Activated CD8-positive, alpha-beta memory T cell treated with anti-CD3 and anti-CD28 coated beads for 48 hours (primary cell): ENCODE results near the gene YBEY.
A peak's percentile ranks its signal among the peaks of the same experiment; 100 is the strongest.

Source experiments
- DNase-seq, 3 experiments: peaks; one replicate each; pipeline ENCODE4 v3.0.0-alpha.2; 2020; ENCODE audit warnings: low read depth in 2 of 3, low spot score in 2 of 3

Gene YBEY

GRCh38 chr21:46325073-46325912 lies 39.2 kb downstream of the YBEY start:
- peak; percentile 6 to 39 (median 12) for DNase-seq

DNA sequence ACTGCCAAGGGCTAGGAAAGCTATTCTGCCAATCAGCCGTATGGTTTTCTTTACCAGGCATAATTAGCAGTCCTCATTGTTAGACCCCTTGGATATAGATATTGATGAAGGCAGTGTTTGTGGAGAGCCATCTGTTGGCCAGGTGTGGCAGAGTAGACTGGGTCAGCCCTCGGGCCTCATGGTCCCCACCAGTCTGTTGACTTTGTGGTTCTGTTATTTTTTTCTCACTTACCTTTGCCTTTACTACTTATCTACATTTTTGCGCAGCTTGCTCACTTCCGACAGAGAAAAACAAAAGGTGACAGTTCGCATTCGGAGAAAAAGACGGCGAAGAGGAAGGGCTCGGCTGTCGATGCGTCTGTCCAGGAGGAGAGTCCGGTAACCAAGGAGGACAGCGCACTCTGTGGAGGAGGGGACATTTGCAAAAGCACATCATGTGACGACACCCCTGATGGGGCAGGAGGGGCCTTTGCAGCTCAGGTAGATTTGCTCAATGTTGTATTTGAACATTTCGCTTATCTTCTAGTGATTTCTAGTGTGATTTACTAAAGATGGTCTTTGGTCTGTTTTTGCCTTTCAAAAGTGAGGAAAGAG lies 40.1 kb downstream of the YBEY start:
- DNase-seq: no peak

- DNase-seq: no peak
Observed at GRCh38 chr21:46327711-46328110, 41.6 kb downstream of the YBEY start.

DNA sequence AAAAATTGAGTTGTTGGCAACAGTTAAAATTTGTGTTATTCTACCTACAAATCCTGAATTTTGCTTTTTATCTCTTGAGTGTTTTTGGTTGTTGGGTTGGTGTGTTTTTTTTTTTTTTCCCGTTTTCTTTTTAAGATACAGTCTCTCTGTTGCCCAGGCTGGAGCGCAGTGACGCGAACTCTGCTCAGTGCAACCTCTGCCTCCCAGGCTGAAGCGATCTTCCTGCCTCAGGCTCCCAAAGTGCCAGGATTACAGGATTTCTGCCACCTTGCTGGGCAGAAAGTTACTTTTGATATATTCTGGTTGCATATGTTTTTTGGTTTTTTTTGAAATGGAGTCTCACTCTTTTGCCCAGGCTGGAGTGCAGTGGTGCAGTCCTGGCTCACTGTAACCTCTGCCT lies 42.0 kb downstream of the YBEY start:
- no peak for DNase-seq

DNA sequence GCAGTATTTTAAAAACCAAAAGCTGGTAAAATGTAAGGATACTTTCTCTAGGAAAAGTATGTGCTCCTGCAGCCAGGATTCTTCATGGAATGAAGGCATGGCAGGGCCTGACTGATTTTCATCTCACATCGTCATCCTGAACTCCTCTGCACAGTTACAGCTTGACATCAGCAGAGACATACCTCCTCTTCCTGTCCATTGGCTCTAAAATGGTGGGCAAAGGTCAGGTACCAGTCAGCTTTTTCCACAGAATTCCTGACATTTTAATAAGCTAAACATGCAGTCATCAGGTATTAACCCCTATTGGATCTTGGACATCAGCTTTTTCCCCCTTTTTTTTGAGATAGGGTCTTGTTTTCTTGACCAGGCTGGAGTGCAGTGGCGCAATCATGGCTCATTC lies 43.7 kb downstream of the YBEY start:
- DNase-seq: no peak

DNA sequence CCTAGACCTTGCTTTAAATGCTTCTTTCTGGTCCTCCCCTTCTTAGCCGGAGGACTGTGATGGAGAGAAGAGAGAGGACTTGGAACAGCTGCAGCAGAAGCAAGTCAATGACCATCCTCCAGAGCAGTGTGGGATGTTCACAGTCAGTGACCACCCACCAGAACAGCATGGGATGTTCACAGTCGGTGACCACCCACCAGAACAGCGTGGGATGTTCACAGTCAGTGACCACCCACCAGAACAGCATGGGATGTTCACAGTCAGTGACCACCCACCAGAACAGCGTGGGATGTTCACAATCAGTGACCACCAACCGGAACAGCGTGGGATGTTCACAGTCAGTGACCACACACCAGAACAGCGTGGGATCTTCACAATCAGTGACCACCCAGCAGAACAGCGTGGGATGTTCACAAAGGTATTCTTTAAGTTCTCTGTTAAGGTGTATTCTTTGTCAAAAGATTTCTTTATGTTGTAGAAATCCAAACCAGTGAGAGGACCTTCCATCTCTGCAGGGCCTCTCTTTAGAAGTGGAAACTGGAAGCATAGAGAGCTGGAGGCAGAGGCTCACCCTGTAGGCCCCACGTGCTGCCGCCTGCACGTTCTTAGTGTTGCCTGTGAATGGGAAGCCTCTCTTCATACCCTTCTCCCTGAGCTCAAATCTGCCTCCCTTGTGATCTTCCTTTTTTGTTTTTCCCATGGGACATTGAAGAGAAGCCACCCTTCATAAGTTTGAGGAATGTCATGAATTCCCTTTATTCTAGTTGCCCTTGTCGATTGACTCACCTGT lies 48.4 kb downstream of the YBEY start:
- no peak for DNase-seq

GRCh38 chr21:46336603-46337002 lies 50.5 kb downstream of the YBEY start:
- DNase-seq: no peak

DNA sequence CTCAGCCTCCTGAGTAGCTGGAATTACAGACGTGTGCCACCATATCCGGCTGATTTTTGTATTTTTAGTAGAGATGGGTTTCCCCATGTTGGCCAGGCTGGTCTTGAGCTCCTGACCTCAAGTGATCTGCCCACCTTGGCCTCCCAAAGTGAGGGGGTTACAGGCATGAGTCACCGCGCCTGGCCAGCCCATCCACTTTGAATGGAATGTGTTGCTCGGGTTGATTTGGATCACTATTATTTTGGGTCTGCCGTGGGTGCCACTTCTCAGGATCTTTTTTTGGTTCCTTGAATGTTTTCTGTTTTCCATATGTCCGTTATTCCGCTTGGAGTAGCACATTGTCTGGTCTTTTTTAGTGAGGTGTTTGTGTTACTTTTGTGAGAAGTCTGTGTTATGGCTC lies 54.9 kb downstream of the YBEY start:
- no peak for DNase-seq

DNA sequence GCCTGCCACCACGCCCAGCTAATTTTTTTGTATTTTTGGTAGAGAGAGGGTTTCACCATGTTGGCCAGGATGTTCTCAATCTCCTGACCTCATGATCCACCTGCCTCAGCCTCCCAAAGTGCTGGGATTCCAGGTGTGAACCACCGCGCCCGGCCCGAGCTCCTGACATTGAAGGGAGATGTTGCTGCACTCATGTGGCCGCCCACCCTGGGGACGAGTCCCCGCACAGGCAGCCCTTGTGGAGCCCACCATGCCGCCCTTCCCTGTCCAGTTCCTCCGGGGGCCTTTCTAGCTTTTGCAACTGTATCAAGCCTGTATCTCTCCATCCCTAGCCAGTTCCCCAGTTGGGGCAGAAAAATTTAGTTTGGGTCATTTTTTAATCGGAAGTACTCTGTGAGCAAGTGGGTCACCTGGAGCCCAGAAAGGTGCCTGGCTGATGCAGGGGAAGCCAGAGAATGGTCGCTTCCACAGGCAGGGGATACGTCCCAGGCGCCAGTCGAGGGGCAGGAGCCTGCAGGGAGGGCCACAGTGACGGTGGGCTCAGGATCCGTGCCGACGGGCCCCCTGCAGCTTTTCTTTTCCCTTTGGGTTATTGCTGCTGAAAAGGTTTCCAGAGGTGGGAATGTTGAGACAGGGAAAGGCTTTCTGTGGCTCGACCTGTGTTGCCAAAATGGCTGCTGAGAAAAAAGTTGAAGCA lies 58.2 kb downstream of the YBEY start:
- DNase-seq: no peak

DNA sequence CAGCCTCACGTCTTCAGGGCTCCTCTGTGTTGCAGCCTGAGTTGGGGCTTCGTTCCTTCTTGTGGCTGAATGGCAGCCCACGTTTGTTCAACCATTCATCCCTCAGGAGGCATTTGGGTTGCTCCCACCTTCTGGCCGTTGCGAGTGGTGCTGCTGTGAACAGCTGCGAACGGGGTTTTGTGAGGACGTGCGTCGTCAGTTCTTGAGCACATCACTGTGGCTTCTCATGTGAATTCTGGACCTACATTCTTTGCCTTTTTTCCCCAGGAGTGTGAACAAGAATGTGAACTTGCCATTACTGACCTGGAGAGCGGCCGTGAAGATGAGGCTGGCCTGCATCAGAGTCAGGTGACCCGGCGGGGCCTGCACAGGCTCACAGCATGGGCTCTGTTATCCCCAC lies 59.7 kb downstream of the YBEY start:
- DNase-seq: no peak

GRCh38 chr21:46346296-46347202 lies 60.4 kb downstream of the YBEY start:
- DNase-seq: no peak

- DNase-seq: no peak
Observed at GRCh38 chr21:46347203-46347550, 61.0 kb downstream of the YBEY start.
